ENCODE results near the gene RALGDS. TPM values are rescaled to one million over a fixed set of nuclear protein-coding genes. Genes with fewer than 3 reads are reported as not detected.

RALGDS gene
- total RNA-seq, 4 donors from 2014 or later = 44.8 to 53.0 (median 49.8) TPM

DNA sequence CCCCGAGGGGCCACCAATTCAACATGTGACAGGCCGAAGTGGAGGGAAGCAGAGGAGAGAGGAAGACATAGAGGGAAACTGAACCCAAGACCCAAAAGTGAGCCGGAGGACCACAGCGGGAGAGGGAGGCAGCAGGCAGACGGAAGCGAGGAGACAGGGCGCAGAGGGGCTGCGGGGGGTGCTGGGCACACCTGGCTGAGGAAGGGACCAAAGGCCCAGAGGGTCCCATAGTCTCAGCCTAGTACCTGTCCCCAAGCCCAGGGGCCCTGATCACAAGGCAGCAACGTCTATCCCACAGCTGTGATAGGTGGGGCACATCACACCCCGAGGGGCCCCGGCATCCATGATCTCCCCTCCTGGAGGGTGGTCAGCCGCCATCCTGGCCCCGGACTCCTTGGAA lies 7.1 kb upstream of the RALGDS start:
- Histone ChIP-seq H3K27ac (peak overlapping the region in 1 of 4 donors; percentile 72), H3K36me3 (peaks cover 0 to 7% of the 10 kb centered on the region in 2 donors), H3K4me3 (no peak overlapping the region), H3K4me1 (peaks cover under 1 to 74% (median 27%) of the 10 kb centered on the region in 3 donors), H3K27me3 (no peaks in the 10 kb centered on the region), H3K9me3 (no peaks in the 10 kb centered on the region)
- no peak for TF ChIP-seq POLR2AphosphoS5 (IDR thresholded peaks at IDR 0.05)
- no peak for ATAC-seq
- 83 to 98% methylated on average over 2 to 9 of the region's 13 CpGs for WGBS, 2 donors (ENCODE audit: low coverage in 1 of 2)

DNA sequence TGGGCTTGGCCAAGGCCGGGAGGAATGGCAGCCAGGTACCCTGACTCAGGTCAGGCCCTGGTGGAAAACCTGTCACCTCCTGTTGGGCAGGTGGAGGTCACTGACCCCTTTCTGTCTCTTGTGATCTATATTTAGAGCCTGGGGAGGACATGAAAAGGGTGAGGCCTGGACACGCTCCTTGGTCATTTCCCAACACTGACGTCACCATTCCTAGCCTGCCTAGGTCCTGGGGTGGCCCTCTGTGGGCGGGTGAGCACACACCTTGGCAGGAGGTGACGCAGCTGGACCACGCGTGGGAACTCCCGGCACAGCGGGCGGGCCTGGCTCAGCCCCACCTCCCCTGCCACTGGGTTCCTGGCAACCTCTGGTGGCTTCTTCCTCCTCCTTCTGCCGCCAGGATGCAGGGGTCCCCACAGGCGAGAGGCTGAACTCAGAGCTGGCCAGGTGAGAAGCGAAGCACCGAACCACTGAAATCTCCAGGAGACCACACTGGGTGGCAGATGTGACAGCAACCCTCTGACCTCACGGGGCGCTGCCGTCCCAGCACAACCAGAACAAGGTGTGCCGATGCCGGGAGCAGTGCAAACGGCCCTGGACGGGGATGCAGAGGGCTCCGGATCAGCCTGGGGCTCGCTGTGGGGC lies 6.4 kb upstream of the RALGDS start:
- H3K4me1 ChIP-seq = peaks cover 0 to 71% (median 21%) of the 10 kb centered on the region in 3 donors
- no peaks in the 10 kb centered on the region for H3K27me3 ChIP-seq
- WGBS, 2 donors (ENCODE audit: low coverage in 1 of 2) = 87% methylated on average over 6 of the region's 23 CpGs; no CpG with 5 or more reads in 1 of the 2 donors
- peak overlapping the region in 3 of 4 donors; percentile 62 to 72 (median 71) for H3K27ac ChIP-seq
- peak; percentile 59 for ATAC-seq
- no peak for TF ChIP-seq POLR2A (IDR thresholded peaks at IDR 0.05)
- TF ChIP-seq, protein P1, sequence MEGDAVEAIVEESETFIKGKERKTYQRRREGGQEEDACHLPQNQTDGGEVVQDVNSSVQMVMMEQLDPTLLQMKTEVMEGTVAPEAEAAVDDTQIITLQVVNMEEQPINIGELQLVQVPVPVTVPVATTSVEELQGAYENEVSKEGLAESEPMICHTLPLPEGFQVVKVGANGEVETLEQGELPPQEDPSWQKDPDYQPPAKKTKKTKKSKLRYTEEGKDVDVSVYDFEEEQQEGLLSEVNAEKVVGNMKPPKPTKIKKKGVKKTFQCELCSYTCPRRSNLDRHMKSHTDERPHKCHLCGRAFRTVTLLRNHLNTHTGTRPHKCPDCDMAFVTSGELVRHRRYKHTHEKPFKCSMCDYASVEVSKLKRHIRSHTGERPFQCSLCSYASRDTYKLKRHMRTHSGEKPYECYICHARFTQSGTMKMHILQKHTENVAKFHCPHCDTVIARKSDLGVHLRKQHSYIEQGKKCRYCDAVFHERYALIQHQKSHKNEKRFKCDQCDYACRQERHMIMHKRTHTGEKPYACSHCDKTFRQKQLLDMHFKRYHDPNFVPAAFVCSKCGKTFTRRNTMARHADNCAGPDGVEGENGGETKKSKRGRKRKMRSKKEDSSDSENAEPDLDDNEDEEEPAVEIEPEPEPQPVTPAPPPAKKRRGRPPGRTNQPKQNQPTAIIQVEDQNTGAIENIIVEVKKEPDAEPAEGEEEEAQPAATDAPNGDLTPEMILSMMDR (IDR thresholded peaks at IDR 0.05) = no peak
- TF ChIP-seq EP300 (IDR thresholded peaks at IDR 0.05) = no peak
- no peak for TF ChIP-seq POLR2AphosphoS5 (IDR thresholded peaks at IDR 0.05)
- H3K36me3 ChIP-seq = peaks cover 0 to 7% of the 10 kb centered on the region in 2 donors
- H3K4me3 ChIP-seq = no peak overlapping the region
- H3K9me3 ChIP-seq = no peaks in the 10 kb centered on the region

- H3K4me3 ChIP-seq = peak overlapping the region in 1 of 2 donors; percentile 42
- no peaks in the 10 kb centered on the region for H3K9me3 ChIP-seq
- H3K27me3 ChIP-seq = no peaks in the 10 kb centered on the region
- WGBS, 2 donors (ENCODE audit: low coverage in 1 of 2) = 35 to 84% methylated on average over 5 to 6 of the region's 17 CpGs
- peaks cover 0 to 7% of the 10 kb centered on the region in 2 donors for H3K36me3 ChIP-seq
- peaks cover 0 to 71% (median 22%) of the 10 kb centered on the region in 3 donors for H3K4me1 ChIP-seq
- peak overlapping the region in 3 of 4 donors; percentile 62 to 72 (median 71) for H3K27ac ChIP-seq
- no peak for ATAC-seq
- TF ChIP-seq POLR2AphosphoS5 (IDR thresholded peaks at IDR 0.05) = no peak
Observed at GRCh38 chr9:133126697-133127339, 5.8 kb upstream of the RALGDS start.

- no peaks in the 10 kb centered on the region for H3K27me3 ChIP-seq
- peak overlapping the region in 1 of 2 donors; percentile 42 for H3K4me3 ChIP-seq
- WGBS, 2 donors (ENCODE audit: low coverage in 1 of 2) = 59% methylated on average over 7 of the region's 24 CpGs; no CpG with 5 or more reads in 1 of the 2 donors
- no peaks in the 10 kb centered on the region for H3K9me3 ChIP-seq
- H3K27ac ChIP-seq = peak overlapping the region in 3 of 4 donors; percentile 62 to 72 (median 71)
- TF ChIP-seq POLR2AphosphoS5 (IDR thresholded peaks at IDR 0.05) (peak; percentile 40), POLR2A (IDR thresholded peaks at IDR 0.05) (no peak), EP300 (IDR thresholded peaks at IDR 0.05) (no peak)
- TF ChIP-seq, protein P1 (IDR thresholded peaks at IDR 0.05) = no peak
- peaks cover 0 to 70% (median 24%) of the 10 kb centered on the region in 3 donors for H3K4me1 ChIP-seq
- peak; percentile 42 for ATAC-seq
- peaks cover 0 to 7% of the 10 kb centered on the region in 2 donors for H3K36me3 ChIP-seq
Observed at GRCh38 chr9:133125941-133126696, 5.1 kb upstream of the RALGDS start.

DNA sequence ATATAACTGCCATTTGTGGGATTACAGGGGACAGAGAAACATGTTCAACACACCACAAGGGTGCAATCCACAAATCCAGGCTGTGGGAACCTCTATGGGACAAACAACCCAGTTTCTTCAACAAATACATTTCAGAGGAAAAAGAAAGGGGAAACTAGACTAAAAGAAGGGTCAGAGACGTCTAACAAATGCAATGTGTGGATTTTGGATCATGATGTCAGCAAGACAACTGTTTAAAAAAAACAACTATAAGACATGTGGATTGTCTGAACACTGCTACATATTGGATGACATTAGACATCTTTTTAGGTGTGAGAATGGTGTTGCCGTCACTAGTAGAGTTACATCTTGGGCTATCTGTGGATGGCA lies 3.9 kb upstream of the RALGDS start:
- Histone ChIP-seq H3K4me1 (peaks cover 0 to 75% (median 27%) of the 10 kb centered on the region in 3 donors), H3K36me3 (peaks cover 0 to 7% of the 10 kb centered on the region in 2 donors), H3K9me3 (no peaks in the 10 kb centered on the region), H3K27ac (no peak overlapping the region), H3K27me3 (no peaks in the 10 kb centered on the region), H3K4me3 (no peak overlapping the region)
- WGBS, 2 donors (ENCODE audit: low coverage in 1 of 2) = 71% methylated on average over 2 of the region's 2 CpGs
- ATAC-seq = no peak
- TF ChIP-seq EP300 (IDR thresholded peaks at IDR 0.05) (no peak), POLR2A (IDR thresholded peaks at IDR 0.05) (no peak), POLR2AphosphoS5 (IDR thresholded peaks at IDR 0.05) (no peak)
- TF ChIP-seq, protein P1 (IDR thresholded peaks at IDR 0.05) = no peak

Measured in gastroesophageal sphincter (tissue), 4 donors.